Liver (tissue), 9 donors: ENCODE results near the gene ERP44. TPM values are rescaled to one million over a fixed set of nuclear protein-coding genes. Genes with fewer than 3 reads are reported as not detected.

Source experiments
- DNase-seq: peaks from one replicate; pipeline ENCODE4 v3.0.0-alpha.2; 2017; ENCODE audit warnings: low spot score
- H3K27ac ChIP-seq, 2 donors: one replicate each; pipeline ENCODE4 v1.7.0; 2013; ENCODE audit warnings: inconsistent platforms in 2 of 2, low read length in 2 of 2, control low read depth in 1 of 2, low read depth in 1 of 2, mild to moderate bottlenecking in 1 of 2
- H3K27me3 ChIP-seq, 4 donors: one replicate each; pipeline versions ENCODE4 v1.6.1 to v1.7.0; 2013; ENCODE audit warnings: low read length in 3 of 4, inconsistent platforms in 1 of 4, mild to moderate bottlenecking in 1 of 4, moderate library complexity in 1 of 4; ENCODE audit not compliant: control insufficient read depth in 4 of 4, insufficient read depth in 4 of 4
- H3K36me3 ChIP-seq, 4 donors: one replicate each; pipeline versions ENCODE4 v1.6.1 to v1.7.0; 2013; ENCODE audit warnings: low read length in 3 of 4, mild to moderate bottlenecking in 3 of 4, low read depth in 1 of 4, moderate library complexity in 1 of 4; ENCODE audit not compliant: control insufficient read depth in 4 of 4, insufficient read depth in 3 of 4
- H3K4me1 ChIP-seq, 4 donors: one replicate each; pipeline versions ENCODE4 v1.6.1 to v1.7.0; 2013; ENCODE audit warnings: low read length in 3 of 4, mild to moderate bottlenecking in 3 of 4, moderate library complexity in 1 of 4; ENCODE audit not compliant: control insufficient read depth in 4 of 4, insufficient read depth in 4 of 4
- H3K4me3 ChIP-seq, 3 donors: one replicate each; pipeline versions ENCODE4 v1.6.1 to v1.7.0; 2013; ENCODE audit warnings: low read length in 3 of 3, control low read depth in 1 of 3, low read depth in 1 of 3, mild to moderate bottlenecking in 1 of 3
- H3K9ac ChIP-seq, 2 donors: one replicate each; pipeline ENCODE4 v1.7.0; 2013; ENCODE audit warnings: low read length in 2 of 2, mild to moderate bottlenecking in 2 of 2, moderate library complexity in 2 of 2, control low read depth in 1 of 2, low read depth in 1 of 2
- H3K9me3 ChIP-seq, 4 donors: one replicate each; pipeline versions ENCODE4 v1.6.1 to v1.7.0; 2013; ENCODE audit warnings: low read length in 3 of 4; ENCODE audit not compliant: control insufficient read depth in 4 of 4
- EGR1 ChIP-seq, 2 donors: IDR thresholded peaks; 2 replicates each; pipeline ENCODE4 v1.6.1; 2016 to 2018; ENCODE audit warnings: antibody characterized with exemption in 2 of 2, low read depth in 2 of 2
- FOXA1 ChIP-seq: IDR thresholded peaks from 2 replicates; pipeline ENCODE4 v1.6.1; 2016; ENCODE audit warnings: antibody characterized with exemption
- FOXA2 ChIP-seq: IDR thresholded peaks from 2 replicates; pipeline ENCODE4 v1.6.1; 2016; ENCODE audit warnings: antibody characterized with exemption
- GABPA ChIP-seq, 2 donors: IDR thresholded peaks in 1 of 2; conservative IDR thresholded peaks in 1 of 2; 2 replicates each; pipeline ENCODE4 v1.6.1; 2016; ENCODE audit warnings: antibody characterized with exemption in 2 of 2, mild to moderate bottlenecking in 1 of 2, moderate library complexity in 1 of 2
- HNF4A ChIP-seq, 2 donors: conservative IDR thresholded peaks; 2 replicates each; pipeline ENCODE4 v1.6.1; 2016; ENCODE audit warnings: antibody characterized with exemption in 2 of 2, mild to moderate bottlenecking in 2 of 2
- HNF4G ChIP-seq: IDR thresholded peaks from 2 replicates; pipeline ENCODE4 v1.6.1; 2016; ENCODE audit warnings: antibody characterized with exemption
- JUND ChIP-seq, 2 donors: IDR thresholded peaks; 2 replicates each; pipeline ENCODE4 v1.6.1; 2016; ENCODE audit warnings: antibody characterized with exemption in 2 of 2
- NR2F2 ChIP-seq: IDR thresholded peaks from 2 replicates; pipeline ENCODE4 v1.6.1; 2016; ENCODE audit warnings: antibody characterized with exemption
- RAD21 ChIP-seq, 2 donors: IDR thresholded peaks; 2 replicates each; pipeline ENCODE4 v1.6.1; 2016; ENCODE audit warnings: antibody characterized with exemption in 2 of 2, mild to moderate bottlenecking in 2 of 2
- RXRA ChIP-seq, 2 donors: IDR thresholded peaks; 2 replicates each; pipeline ENCODE4 v1.6.1; 2017 to 2018; ENCODE audit warnings: antibody characterized with exemption in 2 of 2, mild to moderate bottlenecking in 1 of 2
- YY1 ChIP-seq: IDR thresholded peaks from 2 replicates; pipeline ENCODE4 v1.6.1; 2016; ENCODE audit warnings: antibody characterized with exemption, mild to moderate bottlenecking
- WGBS: extraction: QIAGEN DNeasy Blood & Tissue Kit; methylation state at CpG from one replicate; pipeline ENCODE4 v1.1.7; 2013; 5-methylcytosine and 5-hydroxymethylcytosine counted together
- polyA plus RNA-seq, 2 donors: library from polyadenylated mRNA; stranded (reverse) in 1 of 2; unstranded in 1 of 2; fragments of 200-250 nt in 1 of 2; fragments of >200 nt in 1 of 2; fragmentation: Nextera tagmentation in 1 of 2; extraction: Ambion mirVana in 1 of 2; gene quantifications; one replicate each; pipeline versions ENCODE4 v1.2.1 to v1.2.3, GENCODE V29; 2013 to 2015
- total RNA-seq, 2 donors: library from RNA; depleted of rRNA; stranded (reverse); fragments of >200 nt; gene quantifications; one replicate each; pipeline ENCODE4 v1.2.3, GENCODE V29; 2014
- TF ChIP-seq, protein P1 (sequence below): IDR thresholded peaks from 2 replicates; pipeline ENCODE4 v1.6.1; 2016; ENCODE audit warnings: antibody characterized with exemption
- TF ChIP-seq, protein P2 (sequence below): IDR thresholded peaks from 2 replicates; pipeline ENCODE4 v1.6.1; 2016; ENCODE audit warnings: antibody characterized with exemption, mild to moderate bottlenecking
- TF ChIP-seq, protein P3 (sequence below): IDR thresholded peaks from 2 replicates; pipeline ENCODE4 v1.6.1; 2016; ENCODE audit warnings: antibody characterized with exemption
- TF ChIP-seq, protein P4 (sequence below): fragments of 150-350 bp; IDR thresholded peaks from 2 replicates; pipeline ENCODE4 v1.5.1; 2017; ENCODE audit warnings: improper control_type of control experiment, low read depth, low read length; ENCODE audit not compliant: missing input control
- donor health status: healthy.
- donor health status: healthy.
- donor health status: healthy.
- donor health status: healthy.
- donor health status: healthy.

ERP44 gene
- total and polyA plus RNA-seq, 4 donors: 13.0 to 26.8 (median 19.3) TPM

DNA sequence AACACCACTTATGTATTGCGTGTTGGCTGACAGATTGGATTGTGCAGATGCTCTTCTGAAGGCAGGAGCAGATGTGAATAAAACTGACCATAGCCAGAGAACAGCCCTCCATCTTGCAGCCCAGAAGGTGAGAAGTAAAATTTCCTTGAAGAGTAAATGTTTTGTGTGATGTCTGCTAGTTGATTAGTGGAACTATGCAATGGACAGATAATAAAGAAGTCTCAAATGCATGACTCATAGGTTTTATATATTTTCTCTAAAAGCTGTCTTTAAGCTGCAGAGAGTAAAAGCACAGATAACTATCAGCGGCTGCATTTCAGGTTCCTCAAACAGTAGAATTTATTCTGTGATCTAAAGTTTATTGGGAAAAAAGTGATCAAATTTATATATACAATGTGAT is 27.6 kb upstream of the ERP44 start:
- no peak overlapping the region for H3K9ac ChIP-seq
- no peak for DNase-seq
- no peaks in the 10 kb centered on the region for H3K9me3 ChIP-seq
- H3K27me3 ChIP-seq: no peaks in the 10 kb centered on the region
- WGBS: 98% methylated on average over 2 of the region's 2 CpGs
- H3K4me3 ChIP-seq: no peak overlapping the region
- H3K36me3 ChIP-seq: peaks cover 0 to 2% (median under 1%) of the 10 kb centered on the region in 4 donors
- TF ChIP-seq RAD21 (IDR thresholded peaks at IDR 0.05): no peak
- no peak for TF ChIP-seq EGR1 (IDR thresholded peaks at IDR 0.05; ENCODE audit: low read depth in 2 of 2)
- TF ChIP-seq FOXA1: no peak
- TF ChIP-seq HNF4G: no peak
- TF ChIP-seq NR2F2: no peak
- TF ChIP-seq, protein P1, sequence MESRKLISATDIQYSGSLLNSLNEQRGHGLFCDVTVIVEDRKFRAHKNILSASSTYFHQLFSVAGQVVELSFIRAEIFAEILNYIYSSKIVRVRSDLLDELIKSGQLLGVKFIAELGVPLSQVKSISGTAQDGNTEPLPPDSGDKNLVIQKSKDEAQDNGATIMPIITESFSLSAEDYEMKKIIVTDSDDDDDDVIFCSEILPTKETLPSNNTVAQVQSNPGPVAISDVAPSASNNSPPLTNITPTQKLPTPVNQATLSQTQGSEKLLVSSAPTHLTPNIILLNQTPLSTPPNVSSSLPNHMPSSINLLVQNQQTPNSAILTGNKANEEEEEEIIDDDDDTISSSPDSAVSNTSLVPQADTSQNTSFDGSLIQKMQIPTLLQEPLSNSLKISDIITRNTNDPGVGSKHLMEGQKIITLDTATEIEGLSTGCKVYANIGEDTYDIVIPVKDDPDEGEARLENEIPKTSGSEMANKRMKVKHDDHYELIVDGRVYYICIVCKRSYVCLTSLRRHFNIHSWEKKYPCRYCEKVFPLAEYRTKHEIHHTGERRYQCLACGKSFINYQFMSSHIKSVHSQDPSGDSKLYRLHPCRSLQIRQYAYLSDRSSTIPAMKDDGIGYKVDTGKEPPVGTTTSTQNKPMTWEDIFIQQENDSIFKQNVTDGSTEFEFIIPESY: no peak
- TF ChIP-seq, protein P2, sequence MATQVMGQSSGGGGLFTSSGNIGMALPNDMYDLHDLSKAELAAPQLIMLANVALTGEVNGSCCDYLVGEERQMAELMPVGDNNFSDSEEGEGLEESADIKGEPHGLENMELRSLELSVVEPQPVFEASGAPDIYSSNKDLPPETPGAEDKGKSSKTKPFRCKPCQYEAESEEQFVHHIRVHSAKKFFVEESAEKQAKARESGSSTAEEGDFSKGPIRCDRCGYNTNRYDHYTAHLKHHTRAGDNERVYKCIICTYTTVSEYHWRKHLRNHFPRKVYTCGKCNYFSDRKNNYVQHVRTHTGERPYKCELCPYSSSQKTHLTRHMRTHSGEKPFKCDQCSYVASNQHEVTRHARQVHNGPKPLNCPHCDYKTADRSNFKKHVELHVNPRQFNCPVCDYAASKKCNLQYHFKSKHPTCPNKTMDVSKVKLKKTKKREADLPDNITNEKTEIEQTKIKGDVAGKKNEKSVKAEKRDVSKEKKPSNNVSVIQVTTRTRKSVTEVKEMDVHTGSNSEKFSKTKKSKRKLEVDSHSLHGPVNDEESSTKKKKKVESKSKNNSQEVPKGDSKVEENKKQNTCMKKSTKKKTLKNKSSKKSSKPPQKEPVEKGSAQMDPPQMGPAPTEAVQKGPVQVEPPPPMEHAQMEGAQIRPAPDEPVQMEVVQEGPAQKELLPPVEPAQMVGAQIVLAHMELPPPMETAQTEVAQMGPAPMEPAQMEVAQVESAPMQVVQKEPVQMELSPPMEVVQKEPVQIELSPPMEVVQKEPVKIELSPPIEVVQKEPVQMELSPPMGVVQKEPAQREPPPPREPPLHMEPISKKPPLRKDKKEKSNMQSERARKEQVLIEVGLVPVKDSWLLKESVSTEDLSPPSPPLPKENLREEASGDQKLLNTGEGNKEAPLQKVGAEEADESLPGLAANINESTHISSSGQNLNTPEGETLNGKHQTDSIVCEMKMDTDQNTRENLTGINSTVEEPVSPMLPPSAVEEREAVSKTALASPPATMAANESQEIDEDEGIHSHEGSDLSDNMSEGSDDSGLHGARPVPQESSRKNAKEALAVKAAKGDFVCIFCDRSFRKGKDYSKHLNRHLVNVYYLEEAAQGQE: no peak
- no peak for TF ChIP-seq HNF4A (conservative IDR thresholded peaks at IDR 0.05)
- TF ChIP-seq, protein P3, sequence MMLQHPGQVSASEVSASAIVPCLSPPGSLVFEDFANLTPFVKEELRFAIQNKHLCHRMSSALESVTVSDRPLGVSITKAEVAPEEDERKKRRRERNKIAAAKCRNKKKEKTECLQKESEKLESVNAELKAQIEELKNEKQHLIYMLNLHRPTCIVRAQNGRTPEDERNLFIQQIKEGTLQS: no peak
- TF ChIP-seq, protein P4, sequence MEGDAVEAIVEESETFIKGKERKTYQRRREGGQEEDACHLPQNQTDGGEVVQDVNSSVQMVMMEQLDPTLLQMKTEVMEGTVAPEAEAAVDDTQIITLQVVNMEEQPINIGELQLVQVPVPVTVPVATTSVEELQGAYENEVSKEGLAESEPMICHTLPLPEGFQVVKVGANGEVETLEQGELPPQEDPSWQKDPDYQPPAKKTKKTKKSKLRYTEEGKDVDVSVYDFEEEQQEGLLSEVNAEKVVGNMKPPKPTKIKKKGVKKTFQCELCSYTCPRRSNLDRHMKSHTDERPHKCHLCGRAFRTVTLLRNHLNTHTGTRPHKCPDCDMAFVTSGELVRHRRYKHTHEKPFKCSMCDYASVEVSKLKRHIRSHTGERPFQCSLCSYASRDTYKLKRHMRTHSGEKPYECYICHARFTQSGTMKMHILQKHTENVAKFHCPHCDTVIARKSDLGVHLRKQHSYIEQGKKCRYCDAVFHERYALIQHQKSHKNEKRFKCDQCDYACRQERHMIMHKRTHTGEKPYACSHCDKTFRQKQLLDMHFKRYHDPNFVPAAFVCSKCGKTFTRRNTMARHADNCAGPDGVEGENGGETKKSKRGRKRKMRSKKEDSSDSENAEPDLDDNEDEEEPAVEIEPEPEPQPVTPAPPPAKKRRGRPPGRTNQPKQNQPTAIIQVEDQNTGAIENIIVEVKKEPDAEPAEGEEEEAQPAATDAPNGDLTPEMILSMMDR: no peak
- TF ChIP-seq RXRA (IDR thresholded peaks at IDR 0.05): no peak
- no peak for TF ChIP-seq GABPA (IDR thresholded peaks at IDR 0.05 in 1 of 2, conservative IDR thresholded peaks at IDR 0.05 in 1 of 2)
- no peak for TF ChIP-seq FOXA2
- no peak overlapping the region for H3K27ac ChIP-seq
- H3K4me1 ChIP-seq: no peaks in the 10 kb centered on the region

GRCh38 chr9:100125910-100126309 is 27.1 kb upstream of the ERP44 start:
- H3K27ac ChIP-seq: no peak overlapping the region
- no peak for TF ChIP-seq YY1
- no peak for TF ChIP-seq EGR1 (IDR thresholded peaks at IDR 0.05; ENCODE audit: low read depth in 2 of 2)
- TF ChIP-seq FOXA1: no peak
- no peak for TF ChIP-seq JUND (IDR thresholded peaks at IDR 0.05)
- no peaks in the 10 kb centered on the region for H3K9me3 ChIP-seq
- DNase-seq: no peak
- H3K4me3 ChIP-seq: no peak overlapping the region
- no peak overlapping the region for H3K9ac ChIP-seq
- H3K4me1 ChIP-seq: no peaks in the 10 kb centered on the region
- H3K36me3 ChIP-seq: peaks cover 0 to 3% (median 2%) of the 10 kb centered on the region in 4 donors
- no peaks in the 10 kb centered on the region for H3K27me3 ChIP-seq
- WGBS: 96% methylated on average over 2 of the region's 2 CpGs
